CD4-positive, alpha-beta T cell treated with Interleukin-1 beta for 1 hour (primary cell): ENCODE results near the gene PDSS2.
"Not testable (repeated sequence)": the region's sequence is repeated elsewhere in the genome, so short reads cannot be mapped to it uniquely, and the experiment has no call there.

Source experiments
- DNase-seq, 2 donors: peaks; one replicate each; pipeline ENCODE4 v3.0.0-alpha.2; 2020 to 2022

Gene PDSS2

DNA sequence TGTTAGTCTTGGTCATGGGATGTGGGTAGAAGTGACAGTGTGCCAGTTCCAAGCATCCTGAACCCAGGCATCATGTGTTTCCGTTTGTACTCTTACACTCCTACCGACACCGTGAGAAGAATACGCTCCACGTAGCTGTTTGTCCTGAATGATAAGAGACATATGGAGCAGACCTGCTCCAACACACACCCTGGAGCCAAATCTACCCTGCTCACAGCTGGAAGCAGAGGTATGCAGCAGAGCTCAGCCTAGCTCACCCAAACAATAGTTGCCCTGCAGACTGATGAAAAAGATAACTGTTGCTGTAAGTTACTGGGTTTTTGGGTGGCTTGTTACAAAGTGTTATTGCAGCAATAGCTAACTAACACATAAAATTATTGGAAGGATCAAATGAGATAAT, 14.3 kb upstream of the PDSS2 start:
- no peak for DNase-seq

DNA sequence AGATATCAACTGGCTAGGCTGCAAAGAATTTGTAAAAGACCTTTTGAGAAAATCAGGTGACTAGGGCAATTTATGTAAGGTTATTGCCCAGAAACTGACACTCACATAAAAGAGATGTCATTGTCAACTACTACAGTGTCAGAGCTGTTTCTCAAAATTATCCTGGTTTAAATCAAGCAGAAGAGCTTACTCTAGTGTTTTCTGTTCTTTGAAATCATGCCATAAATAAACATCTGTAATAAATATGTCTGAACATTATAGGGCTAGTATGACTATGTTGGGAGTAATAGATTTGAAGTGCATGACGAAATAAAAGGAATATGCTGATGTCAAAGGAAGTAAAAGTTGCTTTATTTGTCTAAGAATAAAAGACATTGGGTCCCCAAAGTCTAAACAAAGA, 11.0 kb upstream of the PDSS2 start:
- DNase-seq = no peak

DNA sequence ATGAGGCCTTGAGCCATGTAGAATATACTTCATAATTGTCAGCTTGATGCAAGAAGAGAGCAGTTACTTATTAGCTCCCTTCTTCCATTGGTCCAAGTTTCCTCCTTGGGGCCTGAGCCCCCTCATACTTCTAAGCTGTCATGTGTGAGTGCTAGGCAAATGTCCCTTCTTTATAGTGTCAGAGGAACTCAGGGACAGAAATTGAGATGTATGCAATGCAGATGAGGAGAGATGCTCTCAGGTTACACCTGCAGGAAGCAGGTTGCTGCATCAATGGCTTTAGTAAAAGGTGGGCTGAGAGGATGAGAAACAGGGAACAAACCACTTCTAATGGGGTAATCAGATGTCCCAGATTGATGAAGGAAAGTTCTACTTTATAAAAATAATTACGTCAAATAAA, 6.7 kb upstream of the PDSS2 start:
- no peak for DNase-seq

GRCh38 chr6:107460083-107460631, 793 bp upstream of the PDSS2 start:
- no peak for DNase-seq

DNA sequence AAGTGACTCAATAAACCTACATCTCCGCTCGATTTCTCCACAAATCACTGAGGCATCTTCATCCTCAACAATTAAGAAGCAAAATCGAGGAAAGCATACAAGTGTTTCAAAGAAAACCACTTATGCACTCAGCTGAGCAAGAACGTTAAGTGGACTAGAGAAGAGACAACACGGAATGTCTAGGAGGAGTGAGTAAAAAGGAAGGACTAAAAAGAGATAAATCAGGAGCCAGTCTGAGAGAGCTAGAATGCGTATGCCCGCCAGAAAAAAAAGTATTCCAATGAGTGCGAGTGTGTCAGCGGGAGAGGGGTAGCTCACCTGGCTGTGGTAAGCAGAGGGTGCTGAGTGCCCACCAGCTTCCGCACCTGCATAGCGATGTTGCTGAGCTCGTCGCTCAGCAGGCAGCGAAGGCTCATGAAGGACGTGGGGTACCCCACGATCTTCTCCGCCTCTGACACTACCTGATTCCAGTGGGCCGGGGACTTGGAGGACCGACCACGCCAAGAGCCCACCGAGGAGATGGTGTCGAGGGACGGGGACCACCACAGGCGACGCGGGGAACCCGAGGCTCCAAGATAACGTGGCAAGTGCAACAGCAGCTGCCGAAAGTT, 587 bp downstream of the PDSS2 start:
- peak; percentile 9 to 16 for DNase-seq

DNA sequence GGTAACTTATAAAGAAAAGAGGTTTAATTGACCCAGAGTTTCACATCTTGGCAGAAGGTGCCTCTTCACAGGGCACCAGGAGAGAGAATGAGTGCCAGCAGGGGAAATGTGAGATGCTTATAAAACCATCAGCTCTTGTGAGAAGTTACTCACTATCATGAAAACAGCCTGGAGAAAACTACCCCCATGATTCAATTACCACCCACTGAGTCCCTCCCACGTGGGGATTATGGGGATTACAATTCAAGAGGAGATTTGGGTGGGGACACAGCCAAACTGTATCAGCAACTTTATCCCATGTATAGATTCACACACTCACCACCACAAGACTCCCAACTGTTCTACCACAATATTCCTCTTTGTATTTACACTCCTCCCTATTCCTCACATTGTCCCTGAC, 10.6 kb downstream of the PDSS2 start:
- no peak for DNase-seq

GRCh38 chr6:107447663-107448216, 11.6 kb downstream of the PDSS2 start:
- DNase-seq = no peak

DNA sequence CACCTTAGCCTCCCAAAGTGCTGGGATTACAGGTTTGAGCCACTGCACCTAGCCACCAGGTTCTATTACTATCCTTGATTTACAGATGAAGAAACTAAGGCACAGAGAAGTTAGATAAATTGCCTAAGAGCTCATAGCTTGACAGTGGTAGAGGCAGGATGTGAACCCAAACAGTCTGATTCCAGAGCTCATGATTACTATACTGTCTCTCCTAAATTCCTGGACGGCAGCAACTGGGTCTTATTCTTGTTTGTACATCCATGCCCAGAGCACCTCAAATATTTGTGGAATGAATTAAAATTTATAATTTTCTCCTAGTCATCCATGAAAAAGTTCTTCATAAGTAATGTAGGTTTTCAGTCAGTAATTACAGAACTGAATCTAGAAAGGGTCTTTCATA, 15.1 kb downstream of the PDSS2 start:
- no peak for DNase-seq

GRCh38 chr6:107443608-107444267, 15.6 kb downstream of the PDSS2 start:
- DNase-seq = no peak

GRCh38 chr6:107442938-107443607, 16.3 kb downstream of the PDSS2 start:
- no peak for DNase-seq

DNA sequence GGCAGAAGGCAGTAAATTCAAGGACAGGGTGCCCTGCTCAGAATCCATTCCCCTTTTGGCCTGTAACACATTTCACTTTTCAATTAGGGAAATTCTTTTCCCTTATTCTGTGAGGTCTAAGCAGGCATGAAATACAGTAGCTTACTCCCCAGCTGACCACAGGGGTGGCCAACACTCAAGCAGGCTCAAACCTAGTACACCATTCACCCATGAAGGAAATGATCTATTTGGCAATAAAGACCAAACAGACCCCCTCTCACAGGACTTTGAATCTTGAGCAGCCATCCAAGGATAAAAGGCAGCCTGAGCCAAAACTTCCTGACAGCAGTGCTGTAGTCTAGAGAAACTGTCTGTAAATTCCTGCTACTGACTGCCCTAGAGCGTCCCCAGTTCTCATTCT, 17.7 kb downstream of the PDSS2 start:
- no peak for DNase-seq

DNA sequence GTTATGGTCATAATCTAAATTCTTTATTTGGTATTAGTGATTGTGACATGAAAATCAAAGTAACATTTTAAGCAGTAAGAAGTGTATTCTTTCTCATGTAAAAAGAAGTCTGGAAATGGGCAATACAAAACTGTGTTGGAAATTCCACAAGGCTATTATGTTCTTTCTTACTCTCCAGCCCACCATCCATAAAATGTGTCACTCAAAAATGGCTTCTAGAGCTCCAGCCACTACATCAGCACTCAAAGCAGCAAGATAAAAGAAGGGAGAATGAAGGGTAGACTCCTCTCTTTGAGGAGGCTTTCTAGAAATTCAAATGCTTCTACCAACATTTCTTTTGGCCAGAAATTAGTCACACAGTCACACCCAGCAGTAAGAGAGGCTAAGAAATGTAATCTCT, 18.4 kb downstream of the PDSS2 start:
- no peak for DNase-seq

- no peak for DNase-seq
Observed at GRCh38 chr6:107439406-107439805, 20.0 kb downstream of the PDSS2 start.

- no peak for DNase-seq
Observed at GRCh38 chr6:107437691-107438090, 21.7 kb downstream of the PDSS2 start.

DNA sequence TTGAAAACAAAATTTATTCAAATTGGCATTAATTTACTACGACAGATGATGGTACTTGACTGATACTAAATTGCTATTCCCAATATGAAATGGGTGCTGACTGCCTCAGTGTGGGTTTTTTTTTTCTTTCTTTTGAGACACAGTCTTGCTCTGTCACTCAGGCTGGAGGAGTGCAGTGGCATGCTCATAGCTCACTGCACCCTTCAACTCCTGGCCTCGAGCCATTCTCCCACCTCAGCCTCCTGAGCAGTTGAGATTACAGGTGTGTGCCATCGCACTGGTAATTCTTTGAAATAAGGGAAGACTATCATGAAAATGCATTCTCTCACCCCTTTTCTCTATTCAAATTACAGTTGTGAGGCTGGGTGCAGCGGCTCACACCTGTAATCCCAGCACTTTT, 22.5 kb downstream of the PDSS2 start:
- DNase-seq = no peak

DNA sequence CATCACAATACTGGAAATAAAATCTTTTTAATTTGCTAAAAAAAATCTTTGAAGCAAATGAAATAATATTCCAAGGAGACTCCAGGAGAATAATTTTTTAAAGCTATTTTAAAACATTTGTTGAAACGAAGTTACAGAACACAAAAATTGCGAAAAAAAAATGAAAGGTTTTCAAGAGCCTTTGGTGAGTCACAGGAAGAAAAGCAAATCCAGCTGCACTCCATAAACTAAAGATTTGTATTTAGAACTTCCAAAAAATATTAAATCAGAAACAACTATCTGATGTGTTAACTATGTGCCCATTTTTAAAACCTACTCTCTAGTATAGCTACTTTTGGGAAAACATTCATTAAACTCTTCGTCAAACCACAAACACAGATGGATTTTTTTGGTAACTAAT, 23.6 kb downstream of the PDSS2 start:
- no peak for DNase-seq

GRCh38 chr6:107434812-107435211, 24.6 kb downstream of the PDSS2 start:
- DNase-seq = no peak

- not testable (repeated sequence) for DNase-seq
Observed at GRCh38 chr6:107425951-107426350, 33.4 kb downstream of the PDSS2 start.

DNA sequence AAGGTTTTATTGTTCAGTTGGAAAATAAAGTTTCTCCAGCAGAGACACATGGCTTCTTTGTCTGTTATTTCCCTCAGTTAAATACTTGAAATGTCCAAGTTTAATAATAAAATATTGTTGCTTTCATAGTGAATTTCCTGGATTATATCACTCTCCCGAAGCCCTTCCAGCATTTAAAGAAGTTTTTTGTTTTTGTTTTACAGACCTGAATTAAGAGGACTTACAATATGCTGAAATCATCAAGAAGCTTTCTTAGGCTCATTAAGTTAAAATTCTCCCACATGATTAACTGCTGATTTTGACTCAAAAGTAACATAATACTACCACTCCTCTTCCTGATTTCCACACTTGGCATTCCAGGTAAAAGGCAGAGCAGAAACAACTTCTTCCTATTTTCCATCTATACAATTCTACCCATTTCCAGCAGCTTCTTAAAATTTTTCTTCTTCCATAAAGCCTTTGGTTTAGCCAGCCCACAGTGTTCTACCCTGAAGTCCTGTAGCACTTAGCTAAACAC, 35.8 kb downstream of the PDSS2 start:
- no peak for DNase-seq

DNA sequence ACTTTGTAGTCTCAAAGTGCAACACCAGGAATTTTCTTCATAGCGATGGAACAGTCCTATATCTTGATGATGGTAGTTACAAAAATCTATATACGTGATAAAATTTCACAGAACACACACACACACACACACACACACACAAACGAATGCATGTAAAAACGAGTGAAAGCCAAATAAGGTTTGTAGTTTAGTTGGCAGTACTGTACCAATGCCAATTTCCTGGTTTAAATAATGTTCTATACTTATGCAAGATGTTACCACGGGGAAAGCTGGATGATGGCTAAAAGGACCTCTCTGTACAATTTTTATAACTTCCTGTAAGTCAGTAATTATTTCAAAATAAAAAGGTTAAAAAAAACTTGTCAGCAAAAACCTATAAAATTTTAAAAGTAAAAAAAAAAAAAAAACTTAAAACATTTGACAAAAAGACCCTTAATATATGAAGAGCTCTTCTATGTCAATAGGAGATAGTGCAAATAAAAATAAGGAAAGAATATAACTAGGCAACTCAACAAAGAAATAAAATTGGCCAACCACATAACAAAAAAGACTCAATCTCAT, 37.6 kb downstream of the PDSS2 start:
- DNase-seq = no peak

- no peak for DNase-seq
Observed at GRCh38 chr6:107419733-107420132, 39.6 kb downstream of the PDSS2 start.

- DNase-seq = no peak
Observed at GRCh38 chr6:107418118-107418517, 41.2 kb downstream of the PDSS2 start.

- no peak for DNase-seq
Observed at GRCh38 chr6:107416145-107416544, 43.2 kb downstream of the PDSS2 start.
